ENCODE data around the gene DNALI1. TPM values are rescaled to one million over a fixed set of nuclear protein-coding genes. Genes with fewer than 3 reads are reported as not detected.
A peak's percentile ranks its signal among the peaks of the same experiment; 100 is the strongest.

The DNALI1 gene
- total and polyA plus RNA-seq, 2 of the 8 experiments (the other 6 are each of a cell fraction or from before 2014, with no cell fraction given) = 8.9 to 11.3 TPM

DNA sequence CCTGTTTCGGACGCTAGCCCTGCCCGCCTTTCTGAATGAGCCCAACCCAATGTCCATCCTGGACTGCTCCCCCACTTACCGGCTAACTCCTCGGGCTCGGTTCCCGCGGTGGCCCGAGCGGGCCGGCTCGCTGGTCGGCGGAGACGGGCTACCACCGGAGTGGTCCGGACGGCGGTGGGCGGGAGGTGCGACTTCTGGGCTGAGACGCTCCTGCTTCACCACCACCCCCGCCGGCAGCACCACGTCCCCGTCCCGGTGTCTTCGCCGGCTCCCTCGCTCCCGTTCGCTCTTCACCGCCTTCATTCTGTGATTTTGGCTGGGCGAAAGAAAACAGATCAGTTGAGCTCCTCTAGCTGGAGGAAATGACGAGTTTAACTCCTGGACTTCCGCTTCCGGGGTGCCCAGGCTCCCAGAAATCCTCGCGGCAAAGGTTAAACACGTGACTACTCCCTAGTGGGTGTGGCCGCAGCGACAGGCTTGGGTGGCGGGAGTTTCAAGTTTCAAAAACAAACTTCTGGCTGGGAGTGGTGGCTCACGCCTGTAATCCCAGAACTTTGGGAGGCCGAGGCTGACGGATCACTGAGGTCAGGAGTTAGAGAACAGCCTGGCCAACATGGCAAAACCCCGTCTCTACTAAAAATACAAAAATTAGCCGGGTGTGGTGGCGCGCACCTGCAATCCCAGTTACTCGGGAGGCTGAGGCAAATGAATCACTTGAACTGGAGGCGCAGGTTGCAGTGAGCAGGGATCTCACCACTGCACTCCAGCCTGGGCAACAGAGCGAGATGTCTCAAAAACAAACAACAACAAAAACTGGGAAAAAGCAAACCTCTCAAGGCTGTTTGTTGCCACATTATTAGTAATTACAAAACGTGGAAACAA, 2.6 kb upstream of the DNALI1 start, which contains the start of gene SNIP1 (continued):
- TF ChIP-seq POLR2A (IDR thresholded peaks at IDR 0.05; ENCODE audit: control extremely low read depth in 1 of 2, low read depth in 2 of 2, low read length in 2 of 2) (peak; percentile 37 to 82), BRCA1 (IDR thresholded peaks at IDR 0.05; ENCODE audit: low read depth, low read length) (no peak), TCF12 (IDR thresholded peaks at IDR 0.05; ENCODE audit: low read depth, low read length) (no peak), JUN (IDR thresholded peaks at IDR 0.05; ENCODE audit: low read depth, low read length) (no peak), SP2 (IDR thresholded peaks at IDR 0.05; ENCODE audit: low read length) (no peak), CREB1 (IDR thresholded peaks at IDR 0.05) (peak; percentile 73), TBP (IDR thresholded peaks at IDR 0.05; ENCODE audit: low read depth, low read length) (peak; percentile 69), RBBP5 (IDR thresholded peaks at IDR 0.05; ENCODE audit: borderline replicate concordance, low read depth, low read length) (peak; percentile 60), NANOG (IDR thresholded peaks at IDR 0.05; ENCODE audit: insufficient read depth, low read depth, low read length, poor library complexity, severe bottlenecking) (no peak), JUND (IDR thresholded peaks at IDR 0.05; ENCODE audit: low read length) (no peak)
- TF ChIP-seq, protein P1, sequence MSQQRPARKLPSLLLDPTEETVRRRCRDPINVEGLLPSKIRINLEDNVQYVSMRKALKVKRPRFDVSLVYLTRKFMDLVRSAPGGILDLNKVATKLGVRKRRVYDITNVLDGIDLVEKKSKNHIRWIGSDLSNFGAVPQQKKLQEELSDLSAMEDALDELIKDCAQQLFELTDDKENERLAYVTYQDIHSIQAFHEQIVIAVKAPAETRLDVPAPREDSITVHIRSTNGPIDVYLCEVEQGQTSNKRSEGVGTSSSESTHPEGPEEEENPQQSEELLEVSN (IDR thresholded peaks at IDR 0.05) = peak; percentile 80
